RWPE1 (cell line): ENCODE data around the gene SNX30.

Source experiments
- CTCF ChIA-PET: fragments of 350-600 bp; sonication (Branson Sonifier 250); formaldehyde crosslinking; extraction: SDS; loops from one replicate; lab custom pipeline; 2021; lab: Yijun Ruan, JAX
- POLR2A ChIA-PET: fragments of 400-600 bp; formaldehyde crosslinking; extraction: SDS; loops from one replicate; lab custom pipeline; 2020; ENCODE audit warnings: antibody characterized with exemption; ENCODE audit not compliant: low non-redundant PET; lab: Yijun Ruan, JAX
- DNase-seq: peaks from one replicate; pipeline ENCODE4 v3.0.0; 2012; ENCODE audit warnings: low spot score
- H3K27ac ChIP-seq: fragments of 450-650 bp; 2 replicates; pipeline ENCODE4 v1.5.1; 2017
- TF ChIP-seq, protein P1 (sequence below): fragments of 450-650 bp; conservative IDR thresholded peaks from 2 replicates; pipeline ENCODE4 v1.5.1; 2017; ENCODE audit warnings: low read depth, mild to moderate bottlenecking

The SNX30 gene

DNA sequence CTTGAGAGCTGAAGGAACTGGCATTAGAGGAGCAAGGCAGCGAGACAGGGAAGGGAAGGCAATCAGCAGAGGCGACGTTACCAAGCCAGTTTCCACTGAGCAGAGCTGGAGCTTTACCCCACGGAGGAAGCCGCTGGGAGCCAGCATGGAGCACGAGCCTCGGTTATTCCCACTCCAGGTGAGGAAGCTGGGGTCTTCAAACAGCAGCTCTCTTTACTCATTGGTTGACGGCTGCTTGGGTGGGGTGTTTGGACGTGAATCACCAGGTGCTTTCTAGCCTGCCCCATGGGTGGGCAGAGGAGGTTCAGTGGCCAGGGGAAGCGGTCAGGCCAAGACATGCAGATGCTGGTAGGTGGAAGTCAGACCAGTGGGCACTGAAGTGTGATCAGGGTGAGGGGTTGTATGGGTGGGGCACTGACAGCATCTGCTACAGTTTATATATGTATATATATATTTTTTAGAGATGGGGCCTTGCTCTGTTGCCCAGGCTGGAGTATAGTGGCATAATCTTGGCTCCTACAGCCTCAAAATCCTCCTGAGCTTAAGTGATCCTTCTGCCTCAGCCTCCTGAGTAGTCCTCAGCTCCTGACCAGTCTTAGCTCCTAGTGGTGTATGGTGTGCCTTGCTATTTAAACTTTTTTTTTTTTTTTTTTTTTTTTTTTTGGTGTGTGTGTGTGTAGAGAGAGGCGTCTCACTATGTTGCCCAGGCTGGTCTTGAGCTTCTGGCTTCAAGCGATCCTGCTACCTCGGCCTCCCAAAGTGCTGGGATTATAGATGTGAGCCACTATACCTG is 12.4 kb downstream of the SNX30 start:
- POLR2A ChIA-PET, result interaction anchor here (0.6 kb wide), 1 partner anchor 139 kb away, joined by 6 read pairs; no protein-coding TSS in a partner anchor
- H3K27ac ChIP-seq, result no peak overlapping the region
- TF ChIP-seq, protein P1, sequence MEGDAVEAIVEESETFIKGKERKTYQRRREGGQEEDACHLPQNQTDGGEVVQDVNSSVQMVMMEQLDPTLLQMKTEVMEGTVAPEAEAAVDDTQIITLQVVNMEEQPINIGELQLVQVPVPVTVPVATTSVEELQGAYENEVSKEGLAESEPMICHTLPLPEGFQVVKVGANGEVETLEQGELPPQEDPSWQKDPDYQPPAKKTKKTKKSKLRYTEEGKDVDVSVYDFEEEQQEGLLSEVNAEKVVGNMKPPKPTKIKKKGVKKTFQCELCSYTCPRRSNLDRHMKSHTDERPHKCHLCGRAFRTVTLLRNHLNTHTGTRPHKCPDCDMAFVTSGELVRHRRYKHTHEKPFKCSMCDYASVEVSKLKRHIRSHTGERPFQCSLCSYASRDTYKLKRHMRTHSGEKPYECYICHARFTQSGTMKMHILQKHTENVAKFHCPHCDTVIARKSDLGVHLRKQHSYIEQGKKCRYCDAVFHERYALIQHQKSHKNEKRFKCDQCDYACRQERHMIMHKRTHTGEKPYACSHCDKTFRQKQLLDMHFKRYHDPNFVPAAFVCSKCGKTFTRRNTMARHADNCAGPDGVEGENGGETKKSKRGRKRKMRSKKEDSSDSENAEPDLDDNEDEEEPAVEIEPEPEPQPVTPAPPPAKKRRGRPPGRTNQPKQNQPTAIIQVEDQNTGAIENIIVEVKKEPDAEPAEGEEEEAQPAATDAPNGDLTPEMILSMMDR, result no peak
- CTCF ChIA-PET, result interaction anchor here (0.6 to 1.0 kb wide), 3 partner anchors 44 to 665 kb away, joined by 3 read pairs; no protein-coding TSS in a partner anchor
- no peak for DNase-seq

DNA sequence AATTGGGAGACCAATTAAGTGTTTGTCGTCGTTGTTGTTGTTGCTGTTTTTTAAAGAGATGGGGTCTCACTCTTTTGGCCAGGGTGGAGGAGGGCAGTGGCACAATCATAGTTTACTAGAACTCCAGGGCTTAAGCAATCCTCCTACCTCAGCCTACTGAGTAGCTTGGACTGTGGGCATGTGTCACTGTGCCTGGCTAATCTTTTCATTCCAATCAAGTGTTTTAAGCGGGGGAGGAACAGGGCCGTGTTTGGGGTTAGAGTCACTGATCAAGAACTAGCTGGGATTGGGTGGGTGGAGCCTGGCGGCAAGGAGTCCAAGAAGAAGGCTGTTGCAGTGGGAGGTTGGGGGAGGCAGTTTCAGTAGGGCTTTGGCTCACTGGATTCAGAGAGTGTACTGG is 13.8 kb downstream of the SNX30 start:
- TF ChIP-seq, protein P1, result no peak
- no peak for DNase-seq

DNA sequence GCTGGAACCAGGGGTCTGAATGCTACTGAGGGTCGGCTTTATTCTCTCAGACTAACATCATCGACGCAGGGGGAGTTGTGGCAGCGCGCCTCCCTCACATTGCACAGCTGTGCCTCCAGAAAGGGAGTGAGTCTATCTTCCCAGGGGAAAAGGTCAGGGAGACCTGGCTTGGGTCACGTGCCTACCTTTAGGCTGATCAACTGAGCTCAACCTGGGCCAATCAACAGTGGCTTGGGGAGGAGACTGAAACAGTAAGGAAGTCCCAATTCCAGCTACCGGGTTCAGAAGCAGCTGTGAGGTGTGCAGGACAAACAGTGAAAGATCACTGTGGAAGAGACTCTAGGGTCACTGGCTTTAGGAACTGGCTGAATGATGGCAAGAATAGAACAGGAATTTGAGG is 14.3 kb downstream of the SNX30 start:
- DNase-seq, result no peak
- TF ChIP-seq, protein P1, result no peak
- POLR2A ChIA-PET, result no interaction called here
- H3K27ac ChIP-seq, result no peak overlapping the region
- CTCF ChIA-PET, result no interaction called here

More for the DNA sequence above, 13.8 kb downstream of the SNX30 start:
- ChIA-PET POLR2A (no interaction called here), CTCF (no interaction called here)
- no peak overlapping the region for H3K27ac ChIP-seq

- CTCF ChIA-PET, result no interaction called here
- POLR2A ChIA-PET, result no interaction called here
- H3K27ac ChIP-seq, result no peak overlapping the region
These were observed 14.7 kb downstream of the SNX30 start for GRCh38 chr9:112765281-112765680.

DNA sequence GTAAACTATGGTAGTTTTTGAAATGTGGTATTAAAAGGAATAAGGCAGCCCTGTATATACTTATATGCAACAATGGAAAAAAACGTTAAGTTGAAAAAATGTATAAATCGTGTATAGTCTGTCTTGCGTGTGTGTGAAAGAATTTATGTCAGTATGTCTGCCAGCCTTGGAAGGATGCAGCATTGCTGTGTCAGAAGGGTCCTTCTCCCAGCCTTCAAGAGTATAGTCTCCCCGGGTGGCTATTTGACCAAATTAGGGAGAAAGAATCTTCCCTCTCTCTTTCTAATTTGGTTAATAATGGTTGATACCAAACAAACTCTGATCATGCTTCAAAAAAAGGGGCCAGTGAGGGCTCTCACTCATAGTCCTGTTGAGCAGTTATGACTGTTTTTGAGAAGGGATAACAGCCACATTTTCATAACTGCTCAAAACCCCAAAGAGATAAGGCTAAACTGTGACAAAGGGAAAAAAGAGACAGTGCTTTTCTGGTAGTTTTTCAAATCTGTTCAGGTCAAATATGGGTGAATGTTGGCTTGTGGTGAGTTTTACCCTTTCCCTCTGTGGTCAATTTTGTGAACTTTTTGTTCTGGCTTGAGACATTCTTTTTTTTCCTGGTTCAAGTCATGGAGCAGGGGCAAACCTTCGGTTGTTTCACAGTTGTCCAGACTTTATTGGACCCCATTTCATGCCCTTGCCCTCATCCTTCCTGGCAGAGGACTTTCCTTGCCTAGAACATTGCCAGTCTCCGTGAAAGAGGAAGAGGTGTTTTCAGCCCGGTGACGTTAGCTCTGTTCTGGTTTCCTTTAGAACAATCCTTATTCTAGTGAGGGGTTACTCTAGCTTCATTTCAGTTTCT is 21.0 kb downstream of the SNX30 start:
- TF ChIP-seq, protein P1, result no peak
- no peak overlapping the region for H3K27ac ChIP-seq
- POLR2A ChIA-PET, result no interaction called here
- CTCF ChIA-PET, result no interaction called here
- no peak for DNase-seq

More at GRCh38 chr9:112765281-112765680, 14.7 kb downstream of the SNX30 start:
- TF ChIP-seq, protein P1, result no peak
- DNase-seq, result no peak

DNA sequence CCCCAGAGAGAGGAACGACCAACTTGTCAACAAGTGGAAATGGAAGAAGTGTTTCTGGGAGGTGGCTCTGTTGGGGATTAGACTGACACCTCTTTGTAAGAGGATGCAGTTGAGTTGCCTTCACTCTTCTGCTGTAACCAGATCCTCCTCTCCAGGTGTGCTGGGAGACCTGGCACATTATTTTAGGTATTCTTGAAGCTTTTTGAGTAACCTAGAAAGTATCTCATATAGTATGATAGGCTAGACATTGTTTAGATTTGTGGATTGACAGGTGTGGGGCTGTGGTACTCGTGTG is 21.6 kb downstream of the SNX30 start:
- POLR2A ChIA-PET, result no interaction called here
- H3K27ac ChIP-seq, result no peak overlapping the region
- CTCF ChIA-PET, result interaction anchor here (0.9 kb wide), 1 partner anchor 18 kb away, joined by 4 read pairs; no protein-coding TSS in a partner anchor
- TF ChIP-seq, protein P1, result no peak
- no peak for DNase-seq
